Adipocyte (in vitro differentiated cells): ENCODE results near the gene CMTR2.
"Not testable (repeated sequence)": the region's sequence is repeated elsewhere in the genome, so short reads cannot be mapped to it uniquely, and the experiment has no call there.

Experiments
- DNase-seq: peaks from one replicate; pipeline ENCODE4 v3.0.0-alpha.2; 2015; ENCODE audit warnings: low read depth
- H3K27me3 ChIP-seq: replicated peaks from 2 replicates; pipeline ENCODE4 v1.7.0; 2013; ENCODE audit warnings: mild to moderate bottlenecking, low read length, moderate library complexity; ENCODE audit not compliant: control insufficient read depth, insufficient read depth
- H3K36me3 ChIP-seq: 2 replicates; pipeline ENCODE4 v1.7.0; 2013; ENCODE audit warnings: low read length, mild to moderate bottlenecking, moderate library complexity; ENCODE audit not compliant: control insufficient read depth, insufficient read depth, severe bottlenecking
- H3K4me1 ChIP-seq: 2 replicates; pipeline ENCODE4 v1.7.0; 2013; ENCODE audit warnings: mild to moderate bottlenecking, low read length, moderate library complexity; ENCODE audit not compliant: control insufficient read depth, insufficient read depth
- H3K4me3 ChIP-seq: 2 replicates; pipeline ENCODE4 v1.7.0; 2013; ENCODE audit warnings: mild to moderate bottlenecking, low read length, moderate library complexity
- H3K9ac ChIP-seq: 2 replicates; pipeline ENCODE4 v1.7.0; 2013; ENCODE audit warnings: mild to moderate bottlenecking, low read length, moderate library complexity
- H3K9me3 ChIP-seq: 2 replicates; pipeline ENCODE4 v1.7.0; 2013; ENCODE audit warnings: mild to moderate bottlenecking, low read length, moderate library complexity; ENCODE audit not compliant: control insufficient read depth

Gene CMTR2

DNA sequence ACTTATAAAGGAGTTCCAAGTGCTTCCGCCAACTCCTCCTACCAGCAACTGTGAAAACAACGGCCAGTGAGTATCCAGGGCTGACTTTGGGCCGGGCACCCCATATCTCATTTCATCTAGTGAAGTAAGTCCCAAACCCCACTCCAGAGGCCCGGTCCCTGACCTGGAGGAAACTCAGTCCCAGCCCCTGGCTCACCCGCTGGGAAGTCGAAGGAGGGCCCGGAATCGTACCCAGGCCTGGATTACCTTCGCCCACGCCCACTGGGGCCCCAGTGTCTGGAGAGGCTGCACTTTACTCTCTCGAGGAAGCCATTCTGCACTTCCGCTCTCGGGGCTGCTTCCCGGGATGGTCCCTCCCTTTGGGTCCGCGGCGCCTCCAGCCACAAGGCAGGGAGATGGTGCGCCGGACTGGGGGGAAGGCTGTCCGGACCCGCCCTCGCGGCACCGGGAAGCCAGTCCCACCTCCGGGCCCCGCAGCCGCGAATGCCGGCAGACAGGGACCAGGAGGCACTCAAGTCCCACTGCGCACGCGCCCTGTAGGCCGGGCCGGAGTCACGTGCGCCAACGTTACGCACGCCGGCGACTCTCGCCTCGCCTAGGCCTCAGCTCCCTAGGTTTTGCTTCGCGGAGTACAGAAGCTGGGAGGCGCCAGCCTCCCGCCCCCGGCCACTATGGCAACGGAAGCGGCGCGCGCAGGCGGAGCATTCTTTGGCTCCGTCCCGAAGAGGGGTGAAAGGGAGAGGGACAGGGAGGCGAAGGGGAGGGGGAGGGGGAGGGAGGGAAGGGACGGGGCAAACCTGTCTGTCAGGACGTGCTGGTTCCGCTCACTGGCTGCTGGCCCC is at the start of gene CMTR2:
Gene CMTR2, minus strand, starts transcription at position 513 of the 842 bp plus-strand sequence. CDS start 3,482 bp downstream, outside the sequence.
- Histone ChIP-seq H3K9me3 (no peaks in the 10 kb centered on the region), H3K4me1 (peaks cover 11% of the 10 kb centered on the region), H3K9ac (peak within 1 kb of the TSS; percentile 92), H3K36me3 (peaks cover 20% of the 10 kb centered on the region), H3K4me3 (peak within 1 kb of the TSS; percentile 94), H3K27me3 (peaks cover 6% of the 10 kb centered on the region)
- peak; percentile 99 for DNase-seq

GRCh38 chr16:71338632-71339031 is 49.4 kb upstream of the CMTR2 start:
- Histone ChIP-seq H3K4me3 (no peak overlapping the region), H3K9ac (no peak overlapping the region), H3K36me3 (no peaks in the 10 kb centered on the region), H3K27me3 (peaks cover 3% of the 10 kb centered on the region), H3K4me1 (no peaks in the 10 kb centered on the region), H3K9me3 (no peaks in the 10 kb centered on the region)
- no peak for DNase-seq

- Histone ChIP-seq H3K4me3 (no peak overlapping the region), H3K27me3 (peaks cover 3% of the 10 kb centered on the region), H3K9ac (no peak overlapping the region), H3K9me3 (no peaks in the 10 kb centered on the region), H3K4me1 (no peaks in the 10 kb centered on the region), H3K36me3 (no peaks in the 10 kb centered on the region)
- DNase-seq, result no peak
Measured at GRCh38 chr16:71338193-71338592, 49.0 kb upstream of the CMTR2 start.

GRCh38 chr16:71337631-71338030 is 48.4 kb upstream of the CMTR2 start:
- Histone ChIP-seq H3K4me3 (no peak overlapping the region), H3K27me3 (peaks cover 3% of the 10 kb centered on the region), H3K4me1 (no peaks in the 10 kb centered on the region), H3K9ac (no peak overlapping the region), H3K36me3 (no peaks in the 10 kb centered on the region), H3K9me3 (no peaks in the 10 kb centered on the region)
- DNase-seq, result no peak

DNA sequence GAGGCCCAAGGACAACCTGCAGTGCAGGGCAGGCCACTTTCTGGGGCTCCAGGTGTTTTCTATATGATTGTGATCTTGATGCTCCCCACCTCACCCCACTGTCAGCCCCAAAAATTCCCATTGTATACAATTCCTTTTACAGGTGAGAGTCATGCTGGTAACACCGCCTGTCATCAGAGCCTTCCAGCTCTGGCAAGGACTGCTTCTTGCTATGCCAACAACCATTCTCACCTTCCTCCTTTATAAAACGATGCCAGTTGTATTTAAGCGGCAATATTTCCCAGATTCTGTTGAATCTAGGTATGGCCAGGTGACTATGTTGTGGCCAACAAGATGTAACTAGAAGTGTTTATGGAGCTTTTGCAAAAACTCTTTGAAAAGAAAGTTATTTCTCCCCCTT is 38.9 kb upstream of the CMTR2 start:
- peaks cover 9% of the 10 kb centered on the region for H3K9me3 ChIP-seq
- peaks cover 14% of the 10 kb centered on the region for H3K27me3 ChIP-seq
- no peak for DNase-seq
- H3K36me3 ChIP-seq, result no peaks in the 10 kb centered on the region
- no peak overlapping the region for H3K9ac ChIP-seq
- H3K4me3 ChIP-seq, result no peak overlapping the region
- H3K4me1 ChIP-seq, result no peaks in the 10 kb centered on the region

- H3K9me3 ChIP-seq, result peaks cover 9% of the 10 kb centered on the region
- H3K27me3 ChIP-seq, result peaks cover 14% of the 10 kb centered on the region
Measured at GRCh38 chr16:71327720-71328119, 38.5 kb upstream of the CMTR2 start.

DNA sequence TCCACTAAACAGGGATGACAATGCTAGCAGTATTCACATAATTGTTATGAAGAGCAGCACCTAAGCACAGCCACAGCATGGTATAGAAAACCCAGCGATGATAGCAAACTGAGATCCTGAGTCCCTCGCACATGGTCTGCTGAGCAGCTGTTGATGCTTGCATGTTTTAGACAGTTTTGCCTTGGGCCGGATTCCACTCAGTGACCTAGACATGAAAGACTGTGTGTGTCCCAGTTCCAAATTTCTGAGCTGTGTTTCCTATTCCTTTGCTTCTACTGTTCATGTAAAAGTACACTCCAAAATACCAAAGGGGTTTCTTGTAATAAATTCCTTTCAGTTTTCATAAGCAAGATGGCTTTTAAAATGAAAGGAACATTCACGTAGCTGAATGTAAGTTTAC is 30.8 kb upstream of the CMTR2 start:
- no peaks in the 10 kb centered on the region for H3K36me3 ChIP-seq
- peaks cover 6% of the 10 kb centered on the region for H3K9me3 ChIP-seq
- no peak overlapping the region for H3K4me3 ChIP-seq
- no peak for DNase-seq
- no peak overlapping the region for H3K9ac ChIP-seq
- H3K4me1 ChIP-seq, result no peaks in the 10 kb centered on the region
- H3K27me3 ChIP-seq, result peaks cover 5% of the 10 kb centered on the region

More at GRCh38 chr16:71327720-71328119, 38.5 kb upstream of the CMTR2 start:
- no peak overlapping the region for H3K9ac ChIP-seq
- DNase-seq, result no peak
- no peak overlapping the region for H3K4me3 ChIP-seq
- no peaks in the 10 kb centered on the region for H3K36me3 ChIP-seq
- no peaks in the 10 kb centered on the region for H3K4me1 ChIP-seq

- peaks cover 21% of the 10 kb centered on the region for H3K27me3 ChIP-seq
- no peak overlapping the region for H3K4me3 ChIP-seq
- H3K4me1 ChIP-seq, result no peaks in the 10 kb centered on the region
- DNase-seq, result no peak
- no peaks in the 10 kb centered on the region for H3K9me3 ChIP-seq
- H3K9ac ChIP-seq, result no peak overlapping the region
- H3K36me3 ChIP-seq, result no peaks in the 10 kb centered on the region
Measured at GRCh38 chr16:71315269-71315668, 26.1 kb upstream of the CMTR2 start.

DNA sequence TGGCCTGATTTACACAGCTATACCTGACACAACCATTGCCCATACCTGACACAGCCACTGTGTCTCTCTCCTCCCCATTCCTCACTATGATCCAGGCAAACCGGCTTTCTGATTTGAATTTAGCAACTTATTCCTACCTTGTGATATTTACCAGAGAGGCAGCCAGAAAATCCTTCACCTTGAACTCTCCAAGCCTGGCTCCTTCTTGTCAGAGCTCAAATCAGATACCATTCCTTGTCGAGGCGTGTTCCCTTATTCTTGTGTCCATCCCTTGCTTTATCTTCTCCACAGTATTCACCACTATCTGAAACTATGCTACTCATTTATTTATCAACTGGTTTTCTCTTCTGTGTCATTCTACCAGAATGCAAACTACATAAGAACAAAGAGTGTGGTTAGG is 24.4 kb upstream of the CMTR2 start:
- not testable (repeated sequence) for H3K9me3 ChIP-seq, H3K4me1 ChIP-seq
- H3K27me3 ChIP-seq, result peaks cover 30% of the 10 kb centered on the region

GRCh38 chr16:71311553-71312158 is 22.5 kb upstream of the CMTR2 start:
- Histone ChIP-seq H3K4me3 (no peak overlapping the region), H3K27me3 (peaks cover 30% of the 10 kb centered on the region), H3K4me1 (no peaks in the 10 kb centered on the region), H3K9me3 (no peaks in the 10 kb centered on the region), H3K9ac (no peak overlapping the region), H3K36me3 (no peaks in the 10 kb centered on the region)
- peak; percentile 66 for DNase-seq

More for the DNA sequence above, 24.4 kb upstream of the CMTR2 start:
- DNase-seq, H3K9ac ChIP-seq, H3K36me3 ChIP-seq, H3K4me3 ChIP-seq: not testable (repeated sequence)

DNA sequence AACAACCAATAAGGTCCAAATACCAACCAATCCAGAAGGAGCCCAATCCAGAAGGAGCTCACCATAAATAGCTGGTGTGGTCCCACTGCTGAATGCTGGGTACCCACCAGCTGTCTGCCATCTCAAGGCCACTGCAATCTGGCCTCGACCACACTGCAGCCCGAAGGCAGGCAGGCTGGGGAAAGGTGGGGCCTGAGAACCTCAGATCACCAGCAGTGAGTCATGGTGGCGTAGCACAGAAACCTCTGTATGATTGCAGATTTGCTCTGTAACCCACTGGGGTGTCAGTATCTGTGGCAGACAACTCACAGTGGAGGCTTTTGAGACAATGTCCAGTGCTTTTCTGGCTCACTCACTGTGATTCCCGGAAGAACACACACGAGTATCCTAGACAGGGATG is 14.7 kb upstream of the CMTR2 start:
- DNase-seq, result no peak
- Histone ChIP-seq H3K4me1 (no peaks in the 10 kb centered on the region), H3K4me3 (no peak overlapping the region), H3K36me3 (no peaks in the 10 kb centered on the region), H3K27me3 (peaks cover under 1% of the 10 kb centered on the region), H3K9me3 (no peaks in the 10 kb centered on the region), H3K9ac (no peak overlapping the region)
